GM12892 (cell line): ENCODE results near the gene GPR31.

Source experiments
- POLR2A ChIP-seq: IDR thresholded peaks from 2 replicates; pipeline ENCODE4 v1.6.1; 2011; ENCODE audit warnings: low read depth, low read length, control low read depth
- POLR2AphosphoS5 ChIP-seq: IDR thresholded peaks from 2 replicates; pipeline ENCODE4 v1.6.1; 2011; ENCODE audit warnings: low read depth, low read length, control low read depth
- TAF1 ChIP-seq: IDR thresholded peaks from 2 replicates; pipeline ENCODE4 v1.6.1; 2011; ENCODE audit warnings: low read depth, mild to moderate bottlenecking, control low read depth, low read length, borderline replicate concordance

DNA sequence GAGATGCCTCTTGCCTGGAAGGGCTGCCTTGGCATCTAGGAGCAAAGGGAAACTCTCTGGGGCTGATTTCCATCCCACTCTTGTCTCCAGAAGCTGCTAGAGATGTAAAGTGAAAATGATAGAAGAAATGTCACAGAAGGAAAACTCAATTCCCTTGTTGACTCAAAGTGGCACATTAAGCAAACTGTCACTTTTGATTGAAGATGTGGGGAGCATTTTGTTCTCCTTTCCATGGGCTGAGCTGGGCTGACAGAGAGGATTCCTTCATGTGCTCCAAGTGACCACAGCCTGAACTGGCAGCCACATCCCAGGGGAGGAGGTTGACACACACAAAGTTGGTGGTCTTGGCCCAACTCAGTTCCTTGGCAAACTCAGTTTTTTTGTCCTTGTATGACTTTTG is 9.8 kb downstream of the GPR31 start:
- TF ChIP-seq POLR2A (no peak), POLR2AphosphoS5 (no peak), TAF1 (no peak)
